ENCODE measurements around the gene SERPINA1.

GRCh38 chr14:94383777-94384176 lies 4.6 kb downstream of the SERPINA1 start:
- TF ChIP-seq CTCF (IDR thresholded peaks at IDR 0.05), result no peak
- TF ChIP-seq POLR2AphosphoS5 (IDR thresholded peaks at IDR 0.05; ENCODE audit: low read depth, low read length), result no peak
- TF ChIP-seq TCF7L2 (IDR thresholded peaks at IDR 0.05; ENCODE audit: low read depth, low read length), result no peak
- no peak for TF ChIP-seq SIN3A (IDR thresholded peaks at IDR 0.05; ENCODE audit: borderline replicate concordance, insufficient read depth, low read depth, low read length)

Data from Panc1 (cell line).